RWPE1 (cell line): ENCODE results near the gene SDCCAG8.

Experiments
- CTCF ChIA-PET: fragments of 350-600 bp; sonication (Branson Sonifier 250); formaldehyde crosslinking; extraction: SDS; loops from one replicate; lab custom pipeline; 2021; lab: Yijun Ruan, JAX
- POLR2A ChIA-PET: fragments of 400-600 bp; formaldehyde crosslinking; extraction: SDS; loops from one replicate; lab custom pipeline; 2020; ENCODE audit warnings: antibody characterized with exemption; ENCODE audit not compliant: low non-redundant PET; lab: Yijun Ruan, JAX
- DNase-seq: peaks from one replicate; pipeline ENCODE4 v3.0.0; 2012; ENCODE audit warnings: low spot score
- H3K27ac ChIP-seq: fragments of 450-650 bp; 2 replicates; pipeline ENCODE4 v1.5.1; 2017
- CTCF ChIP-seq: fragments of 450-650 bp; conservative IDR thresholded peaks from 2 replicates; pipeline ENCODE4 v1.5.1; 2017; ENCODE audit warnings: low read depth, mild to moderate bottlenecking

SDCCAG8 gene

GRCh38 chr1:243267914-243268653 is 12.2 kb downstream of the SDCCAG8 start:
- TF ChIP-seq CTCF, result no peak
- H3K27ac ChIP-seq, result peak overlapping the region; percentile 80
- ChIA-PET CTCF (no interaction called here), POLR2A (no interaction called here)
- DNase-seq, result peak; percentile 77

GRCh38 chr1:243268751-243269460 is 13.1 kb downstream of the SDCCAG8 start:
- ChIA-PET POLR2A (no interaction called here), CTCF (no interaction called here)
- H3K27ac ChIP-seq, result peak overlapping the region; percentile 80
- no peak for TF ChIP-seq CTCF
- DNase-seq, result no peak

- no peak for DNase-seq
- CTCF ChIA-PET, result interaction anchor here (0.6 kb wide), 1 partner anchor 358 kb away, joined by 7 read pairs; no protein-coding TSS in a partner anchor
- no peak for TF ChIP-seq CTCF
- no peak overlapping the region; the same call in 1 of the 2 replicates for H3K27ac ChIP-seq
- POLR2A ChIA-PET, result no interaction called here
Observed at GRCh38 chr1:243269461-243269801, 13.6 kb downstream of the SDCCAG8 start.

- ChIA-PET POLR2A (no interaction called here), CTCF (interaction anchor here (0.7 kb wide), 1 partner anchor 63 kb away, joined by 3 read pairs; no protein-coding TSS in a partner anchor)
- no peak for DNase-seq
- no peak for TF ChIP-seq CTCF
- no peak overlapping the region for H3K27ac ChIP-seq
Observed at GRCh38 chr1:243270097-243270864, 14.4 kb downstream of the SDCCAG8 start.

- ChIA-PET CTCF (interaction anchor here (0.6 kb wide), 2 partner anchors 355 to 1344 kb away, joined by 3 to 5 read pairs; no protein-coding TSS in a partner anchor), POLR2A (no interaction called here)
- no peak for TF ChIP-seq CTCF
- H3K27ac ChIP-seq, result no peak overlapping the region
- no peak for DNase-seq
Observed at GRCh38 chr1:243271996-243272395, 16.2 kb downstream of the SDCCAG8 start.

- H3K27ac ChIP-seq, result no peak overlapping the region
- TF ChIP-seq CTCF, result no peak
- ChIA-PET CTCF (interaction anchor here (0.6 kb wide), 2 partner anchors 355 to 1344 kb away, joined by 3 to 5 read pairs; no protein-coding TSS in a partner anchor), POLR2A (interaction anchor here (0.6 kb wide), 1 partner anchor 33 kb away, joined by 3 read pairs; no protein-coding TSS in a partner anchor)
- DNase-seq, result no peak
Observed at GRCh38 chr1:243272401-243272800, 16.6 kb downstream of the SDCCAG8 start.
